COLO668 (cell line): ENCODE measurements around the gene AKAP17A.
"Not testable (repeated sequence)": the region's sequence is repeated elsewhere in the genome, so short reads cannot be mapped to it uniquely, and the experiment has no call there.

ENCODE experiments used
- DNase-seq: peaks from one replicate; lab custom pipeline; 2025; ENCODE audit not compliant: unreplicated experiment; lab: John Stamatoyannopoulos, UW

Gene AKAP17A, protein sequence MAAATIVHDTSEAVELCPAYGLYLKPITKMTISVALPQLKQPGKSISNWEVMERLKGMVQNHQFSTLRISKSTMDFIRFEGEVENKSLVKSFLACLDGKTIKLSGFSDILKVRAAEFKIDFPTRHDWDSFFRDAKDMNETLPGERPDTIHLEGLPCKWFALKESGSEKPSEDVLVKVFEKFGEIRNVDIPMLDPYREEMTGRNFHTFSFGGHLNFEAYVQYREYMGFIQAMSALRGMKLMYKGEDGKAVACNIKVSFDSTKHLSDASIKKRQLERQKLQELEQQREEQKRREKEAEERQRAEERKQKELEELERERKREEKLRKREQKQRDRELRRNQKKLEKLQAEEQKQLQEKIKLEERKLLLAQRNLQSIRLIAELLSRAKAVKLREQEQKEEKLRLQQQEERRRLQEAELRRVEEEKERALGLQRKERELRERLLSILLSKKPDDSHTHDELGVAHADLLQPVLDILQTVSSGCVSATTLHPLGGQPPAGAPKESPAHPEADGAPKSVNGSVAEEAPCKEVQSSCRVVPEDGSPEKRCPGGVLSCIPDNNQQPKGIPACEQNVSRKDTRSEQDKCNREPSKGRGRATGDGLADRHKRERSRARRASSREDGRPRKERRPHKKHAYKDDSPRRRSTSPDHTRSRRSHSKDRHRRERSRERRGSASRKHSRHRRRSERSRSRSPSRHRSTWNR

DNA sequence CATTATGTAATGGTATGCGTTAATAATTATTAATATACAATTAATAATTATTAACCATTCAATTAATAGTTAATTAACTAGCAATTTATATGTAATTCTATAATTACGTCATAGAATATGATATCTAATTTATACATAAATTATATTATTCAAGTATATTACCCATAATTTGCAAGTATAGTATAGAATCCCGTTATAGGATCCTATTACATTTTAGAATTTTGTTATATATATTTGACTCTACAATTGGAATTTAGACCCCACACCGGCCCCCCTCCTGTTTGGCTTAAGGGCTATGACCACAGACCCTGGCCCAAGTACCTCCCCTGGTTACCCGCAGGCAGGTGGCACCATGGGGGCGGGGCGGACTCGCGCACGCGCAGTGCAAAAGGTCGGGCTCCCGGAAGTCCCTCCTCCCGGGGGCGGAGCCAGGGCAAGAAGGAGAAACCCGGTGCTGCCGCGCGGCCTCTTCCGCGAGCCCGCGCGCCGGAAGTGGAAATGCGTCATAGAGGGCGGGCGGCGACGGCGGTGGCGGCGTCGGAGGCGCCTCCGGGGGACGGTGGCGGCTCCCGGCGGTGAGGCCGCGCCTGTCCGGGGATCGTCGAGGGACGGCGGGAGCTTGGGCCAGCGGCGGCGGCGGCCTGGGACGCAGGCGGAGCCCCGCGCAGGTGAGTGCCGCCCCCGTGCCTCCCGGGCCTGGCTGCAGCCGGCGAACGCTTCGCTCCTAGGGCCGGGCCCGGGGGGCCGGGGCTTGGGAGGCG, at the start of gene AKAP17A:
TSS of gene AKAP17A (plus strand) at position 503 of the 761 bp plus-strand sequence. CDS start 1,859 bp downstream, outside the sequence.
- peak; percentile 93 for DNase-seq

DNA sequence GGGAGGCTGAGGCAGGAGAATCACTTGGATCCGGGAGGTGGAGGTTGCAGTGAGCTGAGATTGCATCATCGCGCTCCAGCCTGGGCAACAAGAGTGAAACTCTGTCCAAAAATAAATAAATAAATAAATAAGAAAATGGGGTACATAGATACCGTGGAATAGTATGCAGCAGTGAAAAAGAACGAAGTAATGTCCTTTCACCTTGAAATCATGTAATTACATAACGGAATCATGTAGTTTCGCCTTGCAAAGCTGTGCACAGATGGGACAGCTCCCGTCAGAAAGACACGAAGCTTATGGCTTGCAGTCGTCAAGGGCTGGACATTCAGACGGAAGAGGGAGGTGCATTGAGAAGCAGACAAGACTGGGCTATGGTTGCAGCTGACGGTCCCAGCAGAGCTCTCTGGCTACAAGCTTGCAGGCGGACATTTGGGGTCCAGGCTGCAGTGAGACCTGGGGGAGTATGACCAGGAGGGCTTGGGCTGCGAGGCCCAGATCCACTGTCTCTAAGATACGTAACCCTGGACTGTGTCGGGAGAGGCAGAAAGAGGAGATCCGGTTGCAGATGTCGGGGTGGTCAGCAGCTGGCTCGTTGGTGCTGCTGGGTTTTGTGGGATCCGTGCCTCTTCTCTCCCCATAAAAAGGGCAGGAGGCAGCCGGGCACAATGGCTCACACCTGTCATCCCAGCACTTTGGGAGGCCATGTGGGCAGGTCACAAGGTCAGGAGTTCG, 48.2 kb upstream of the AKAP17A start:
- DNase-seq: no peak

DNA sequence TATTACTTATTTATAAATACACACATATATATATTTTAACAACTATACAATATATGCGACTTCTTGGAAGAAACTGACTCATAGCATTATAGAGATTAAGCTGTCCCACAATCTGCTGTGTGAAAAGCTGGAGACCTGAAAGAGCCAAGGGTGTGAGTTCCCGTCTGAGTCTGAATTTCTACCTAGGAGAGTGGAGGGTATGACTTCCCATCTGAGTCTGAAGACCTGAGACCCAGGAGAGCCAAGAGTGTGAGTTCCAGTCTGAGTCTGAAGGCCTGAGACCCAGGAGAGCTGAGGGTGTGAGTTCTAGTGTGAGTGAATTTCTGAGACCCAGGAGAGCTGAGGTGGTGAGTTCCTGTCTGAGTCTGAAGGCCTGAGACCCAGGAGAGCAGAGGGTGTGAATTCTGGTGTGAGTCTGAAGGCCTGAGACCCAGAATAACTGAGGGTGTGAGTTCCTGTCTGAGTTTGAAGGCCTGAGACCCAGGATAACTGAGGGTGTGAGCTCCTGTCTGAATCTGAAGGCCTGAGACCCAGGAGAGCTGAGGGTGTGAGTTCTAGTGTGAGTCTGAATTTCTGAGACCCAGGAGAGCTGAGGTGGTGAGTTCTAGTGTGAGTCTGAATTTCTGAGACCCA, 45.5 kb upstream of the AKAP17A start:
- DNase-seq: no peak

DNA sequence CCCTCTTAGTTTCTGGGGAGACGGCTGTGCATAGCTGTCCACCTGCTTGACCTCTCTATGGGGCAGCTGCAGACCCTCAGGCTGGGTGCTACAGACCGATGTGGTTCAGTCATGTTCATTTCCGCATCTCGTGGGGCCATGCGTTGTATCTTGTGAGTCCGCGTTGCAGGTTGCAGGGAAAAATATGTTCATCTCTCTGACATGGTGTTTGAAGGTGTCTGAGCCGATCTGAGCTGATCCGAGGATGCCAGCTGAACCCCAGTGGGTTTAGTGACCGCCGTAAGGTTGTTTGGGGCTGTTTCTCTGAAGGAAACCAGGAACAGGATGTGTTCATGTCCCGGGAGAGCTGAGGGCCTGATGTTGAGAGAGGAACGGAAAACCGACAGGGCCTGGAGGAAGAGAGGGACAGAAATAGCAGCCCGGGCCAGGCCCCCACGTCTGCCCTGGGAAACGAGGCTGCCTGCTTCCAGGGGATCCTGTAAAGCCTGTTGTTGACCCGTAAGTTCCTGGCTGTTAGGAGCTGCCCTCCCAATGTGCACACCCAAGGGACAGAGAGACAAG, 44.6 kb upstream of the AKAP17A start:
- DNase-seq: no peak

- DNase-seq: no peak
These were observed 39.4 kb upstream of the AKAP17A start for GRCh38 chrX:1551959-1552546.

DNA sequence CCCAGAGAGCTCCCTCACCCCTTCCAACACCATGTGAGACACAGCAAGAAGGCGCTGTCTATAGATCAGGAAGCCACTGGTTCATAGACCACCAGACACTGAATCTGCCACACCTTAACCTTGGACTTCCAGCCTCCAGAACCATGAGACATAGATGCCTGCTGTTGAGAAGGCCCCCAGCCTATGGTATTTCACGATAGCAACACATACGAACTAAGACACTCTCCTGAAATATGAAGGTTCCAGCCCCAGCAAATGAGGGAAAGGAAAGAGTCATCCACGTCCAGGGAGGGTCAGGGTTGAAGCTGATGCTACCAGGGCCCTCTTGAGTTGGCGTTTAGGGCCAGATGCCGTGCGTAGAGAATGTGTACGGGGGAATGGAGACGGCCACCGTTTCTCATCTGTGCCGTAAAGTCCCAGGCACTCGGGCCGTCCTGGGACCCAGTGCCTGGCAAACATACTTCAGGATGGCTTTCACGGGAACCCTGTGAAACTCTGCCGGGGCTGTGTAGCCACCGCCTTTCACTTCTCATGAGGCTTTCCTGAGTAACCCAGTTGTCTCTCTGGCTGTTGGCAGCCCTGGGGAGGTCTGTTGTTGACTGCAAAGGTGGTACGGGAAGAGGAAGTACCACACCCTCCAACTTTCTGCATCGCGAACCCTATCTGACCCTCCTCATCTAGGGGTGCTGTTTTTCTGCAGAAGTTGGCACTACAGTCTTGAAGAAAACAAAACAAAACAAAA, 36.8 kb upstream of the AKAP17A start:
- DNase-seq: no peak

- DNase-seq: no peak
These were observed 36.0 kb upstream of the AKAP17A start for GRCh38 chrX:1555370-1555769.

- not testable (repeated sequence) for DNase-seq
These were observed 34.0 kb upstream of the AKAP17A start for GRCh38 chrX:1557442-1557841.

- DNase-seq: no peak
These were observed 32.5 kb upstream of the AKAP17A start for GRCh38 chrX:1558761-1559468.

DNA sequence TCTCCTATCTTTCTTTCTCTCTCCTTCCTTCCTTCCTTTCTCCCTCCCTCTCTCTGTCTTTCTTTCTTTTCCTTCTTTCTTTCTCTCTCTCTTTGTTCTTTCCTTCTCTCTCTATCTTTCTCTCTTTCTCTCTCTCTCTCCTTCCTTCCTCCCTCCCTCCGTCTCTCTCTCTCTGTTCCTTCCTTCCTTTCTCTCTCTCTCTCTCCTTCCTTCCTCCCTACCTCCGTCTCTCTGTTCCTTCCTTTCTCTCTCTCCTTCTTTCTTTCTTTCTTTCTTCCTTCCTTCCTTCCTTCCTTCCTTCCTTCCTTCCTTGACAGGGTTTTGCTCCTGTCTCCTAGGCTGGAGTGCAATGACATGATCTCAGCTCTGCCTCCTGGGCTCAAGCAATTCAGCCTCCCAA, 30.2 kb upstream of the AKAP17A start:
- no peak for DNase-seq

DNA sequence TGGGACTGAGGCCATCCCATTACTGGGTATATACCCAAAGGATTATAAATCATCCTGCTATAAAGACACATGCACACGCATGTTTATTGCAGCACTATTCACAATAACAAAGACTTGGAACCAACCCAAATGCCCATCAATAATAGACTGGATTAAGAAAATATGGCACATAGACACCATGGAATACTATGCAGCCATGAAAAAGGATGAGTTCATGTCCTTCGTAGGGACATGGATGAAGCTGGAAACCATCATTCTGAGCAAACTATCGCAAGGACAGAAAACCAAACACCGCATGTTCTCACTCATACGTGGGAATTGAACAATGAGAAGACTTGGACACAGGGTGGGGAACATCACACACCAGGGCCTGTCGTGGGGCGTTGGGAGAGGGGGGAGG, 27.3 kb upstream of the AKAP17A start:
- not testable (repeated sequence) for DNase-seq

DNA sequence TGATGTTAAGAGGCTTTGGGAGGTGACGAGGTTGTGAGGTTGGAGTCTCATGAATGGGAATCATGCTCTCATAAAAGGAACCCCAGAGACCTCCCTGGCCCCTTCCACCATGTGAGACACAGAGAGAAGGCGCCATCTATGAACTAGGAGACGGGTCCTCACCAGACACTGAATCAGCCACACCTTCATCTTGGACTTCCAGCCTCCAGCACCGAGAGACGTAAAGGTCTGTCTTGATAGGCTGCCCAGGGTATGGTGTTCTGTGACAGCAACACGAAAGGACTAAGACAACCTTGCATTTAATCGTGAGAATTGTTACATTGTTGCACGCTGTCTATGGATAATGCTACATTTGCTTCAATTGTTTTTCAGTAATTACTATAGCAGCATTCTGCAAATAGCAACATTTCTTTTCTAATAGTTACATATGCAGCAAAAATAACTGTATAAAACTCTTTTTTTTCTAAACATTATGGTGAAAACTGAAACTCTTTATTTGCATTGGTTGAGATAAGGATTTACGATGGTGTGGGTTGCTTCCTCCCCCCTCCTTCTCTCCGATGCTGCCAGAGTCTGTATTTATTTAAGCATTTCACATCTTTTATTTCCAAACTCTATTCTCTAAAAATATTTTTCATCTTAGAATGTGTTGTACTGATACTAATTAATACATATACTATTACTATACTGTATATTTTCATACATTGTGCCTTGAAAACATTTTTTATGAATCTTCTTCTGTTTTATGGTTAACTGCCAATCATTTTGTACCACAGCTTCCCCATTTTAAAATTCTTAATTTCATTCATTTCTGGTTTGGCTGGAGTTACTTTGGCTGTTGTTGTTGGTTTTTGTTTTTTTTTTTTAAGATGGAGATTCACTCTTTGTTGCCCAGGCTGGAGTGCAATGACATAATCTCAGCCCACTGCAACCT, 26.4 kb upstream of the AKAP17A start:
- DNase-seq: no peak

DNA sequence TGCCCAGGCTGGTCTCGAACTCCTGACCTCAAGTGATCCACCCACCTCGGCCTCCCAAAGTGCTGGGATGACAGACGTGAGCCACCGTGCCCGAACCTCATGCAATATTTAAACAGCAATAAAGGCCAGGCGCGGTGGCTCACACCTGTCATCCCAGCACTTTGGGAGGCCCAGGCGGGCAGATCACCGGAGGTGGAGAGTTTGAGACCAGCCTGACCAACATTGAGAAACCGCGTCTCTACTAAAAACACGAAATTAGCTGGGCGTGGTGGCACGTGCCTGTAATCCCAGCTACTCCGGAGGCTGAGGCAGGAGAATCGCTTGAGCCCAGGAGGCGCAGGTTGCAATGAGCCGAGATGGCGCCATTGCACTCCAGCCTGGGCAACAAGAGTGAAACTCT, 17.2 kb upstream of the AKAP17A start:
- DNase-seq: not testable (repeated sequence)

DNA sequence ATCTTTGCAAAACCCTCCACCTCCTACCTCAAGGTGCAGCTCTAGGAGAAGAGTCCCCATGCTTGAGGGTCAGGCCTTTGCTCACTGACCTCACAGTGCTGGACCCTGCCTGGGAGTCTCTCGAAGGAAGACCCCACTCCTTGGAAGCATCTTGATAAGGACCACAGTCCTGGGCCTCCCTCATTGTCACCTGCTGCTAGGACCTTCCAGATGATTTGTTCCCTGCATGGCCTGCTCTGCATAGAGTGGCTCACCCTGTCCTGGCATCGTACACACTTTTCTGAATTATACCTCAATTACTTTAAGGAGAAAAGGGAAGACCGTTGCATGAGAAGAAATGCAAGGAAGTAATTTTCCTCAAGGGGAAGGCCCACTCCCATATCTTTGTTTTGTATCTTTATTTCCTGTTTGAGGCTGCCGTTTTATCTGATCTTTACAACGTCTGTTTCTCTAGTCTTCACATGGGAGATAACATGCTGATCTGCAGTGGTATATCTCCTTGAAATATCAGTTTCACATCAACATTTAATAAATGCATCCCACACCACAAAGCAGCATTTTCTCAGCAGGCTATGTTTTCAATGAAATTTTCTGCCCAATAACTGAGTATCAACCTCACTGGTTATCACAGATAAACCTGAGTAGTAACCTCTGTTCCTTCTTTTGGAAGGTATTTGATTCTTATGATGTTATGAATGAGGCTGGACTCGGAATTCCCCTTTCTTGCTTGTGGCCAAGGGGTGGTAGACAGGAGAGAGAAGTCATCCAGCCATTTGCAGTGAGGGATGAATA, 15.0 kb upstream of the AKAP17A start:
- no peak for DNase-seq

DNA sequence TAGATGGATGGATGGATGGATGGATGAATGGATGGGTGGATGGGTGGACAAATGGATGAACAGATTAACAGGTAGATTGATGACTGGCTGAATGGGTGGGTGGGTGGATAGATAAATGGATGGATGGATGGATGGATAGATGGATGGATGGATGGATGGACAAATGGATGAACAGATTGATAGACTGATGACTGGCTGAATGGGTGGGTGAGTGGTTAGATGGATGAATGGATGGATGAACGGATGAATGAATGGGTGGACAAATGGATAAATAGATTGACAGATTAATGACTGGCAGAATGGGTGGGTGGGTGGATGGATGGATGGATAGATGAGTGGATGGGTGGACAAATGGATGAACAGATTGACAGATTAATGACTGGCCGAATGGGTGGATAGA, 13.6 kb upstream of the AKAP17A start:
- no peak for DNase-seq

DNA sequence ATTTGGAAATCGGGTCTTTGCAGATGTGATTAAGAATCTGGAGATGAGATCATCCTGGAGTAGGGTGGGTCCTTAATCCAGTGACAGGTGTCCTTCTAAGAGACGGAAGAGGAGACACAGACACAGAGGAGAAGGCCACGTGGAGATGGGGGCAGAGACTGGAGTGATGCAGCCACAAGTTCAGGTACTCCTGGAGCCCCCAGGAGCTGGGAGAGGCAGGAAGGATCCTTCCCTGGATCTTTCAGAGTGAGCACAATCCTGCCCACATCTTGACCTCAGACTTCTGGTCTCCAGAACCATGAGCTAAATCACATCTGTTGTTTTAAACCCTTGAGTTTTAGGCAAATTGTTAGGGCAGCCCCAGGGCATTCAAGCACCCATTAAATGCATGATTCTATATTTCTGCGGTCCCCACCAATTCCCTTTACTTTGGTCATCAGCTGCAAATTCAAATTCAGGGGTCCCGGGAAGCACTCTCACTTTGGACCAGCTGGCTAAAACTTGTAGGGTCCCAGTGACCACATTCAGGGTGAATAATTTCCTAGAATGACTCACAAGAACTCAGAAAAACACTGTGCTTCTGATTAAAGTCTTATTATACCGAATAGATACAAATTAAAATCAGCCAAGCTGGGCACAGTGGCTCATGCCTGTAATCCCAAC, 12.8 kb upstream of the AKAP17A start:
- no peak for DNase-seq
